SW 1271 (cell line): ENCODE measurements around the gene DRAXIN.

Source experiments
- DNase-seq, 2 experiments: peaks; one replicate each; lab custom pipeline; 2025; lab: John Stamatoyannopoulos, UW

Gene DRAXIN

GRCh38 chr1:11764115-11764514, 72.6 kb downstream of the DRAXIN start:
- no peak for DNase-seq

GRCh38 chr1:11764519-11764918, 73.0 kb downstream of the DRAXIN start:
- no peak for DNase-seq

- DNase-seq: no peak
These were observed 74.3 kb downstream of the DRAXIN start for GRCh38 chr1:11765661-11766428.

- no peak for DNase-seq
These were observed 74.9 kb downstream of the DRAXIN start for GRCh38 chr1:11766429-11766776.

GRCh38 chr1:11767922-11768704, 76.6 kb downstream of the DRAXIN start:
- DNase-seq: no peak

DNA sequence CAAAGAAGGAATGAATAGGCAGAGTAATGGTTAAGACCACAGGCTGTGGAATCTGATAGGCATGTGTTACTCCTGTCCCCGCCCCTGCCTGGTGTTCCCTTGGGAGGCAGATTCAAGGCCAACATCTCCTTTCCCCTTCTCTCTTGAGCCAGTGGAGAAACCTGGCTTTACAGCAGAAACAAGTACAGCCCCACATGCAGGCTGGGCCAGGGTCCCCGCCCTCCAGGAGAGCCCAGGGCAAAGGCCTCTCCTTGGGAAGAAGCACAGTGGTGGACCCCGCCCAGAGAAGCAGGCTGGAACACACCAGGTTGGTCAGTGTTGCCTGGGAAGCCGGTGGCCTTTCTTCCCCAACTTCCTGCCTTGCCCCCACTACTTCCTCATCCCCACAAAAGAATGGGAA, 77.3 kb downstream of the DRAXIN start:
- DNase-seq: no peak

DNA sequence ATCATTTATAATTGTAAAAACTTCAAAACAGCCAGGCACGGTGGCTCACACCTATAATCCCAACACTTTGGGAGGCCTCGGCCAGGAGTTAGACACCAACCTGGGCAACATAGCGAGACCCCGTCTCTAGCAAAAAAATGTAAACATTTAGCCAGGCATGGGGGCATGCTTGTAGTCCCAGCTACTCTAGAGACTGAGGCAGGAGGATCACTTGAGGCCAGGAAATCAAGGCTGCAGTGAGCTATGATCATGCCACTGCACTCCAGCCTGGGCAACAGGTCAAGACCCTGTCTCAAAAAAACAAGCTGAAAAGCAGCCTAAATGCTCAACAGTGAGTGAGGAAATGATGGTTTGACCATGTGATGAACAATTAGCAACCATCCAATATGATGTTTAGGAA, 77.8 kb downstream of the DRAXIN start:
- no peak for DNase-seq

DNA sequence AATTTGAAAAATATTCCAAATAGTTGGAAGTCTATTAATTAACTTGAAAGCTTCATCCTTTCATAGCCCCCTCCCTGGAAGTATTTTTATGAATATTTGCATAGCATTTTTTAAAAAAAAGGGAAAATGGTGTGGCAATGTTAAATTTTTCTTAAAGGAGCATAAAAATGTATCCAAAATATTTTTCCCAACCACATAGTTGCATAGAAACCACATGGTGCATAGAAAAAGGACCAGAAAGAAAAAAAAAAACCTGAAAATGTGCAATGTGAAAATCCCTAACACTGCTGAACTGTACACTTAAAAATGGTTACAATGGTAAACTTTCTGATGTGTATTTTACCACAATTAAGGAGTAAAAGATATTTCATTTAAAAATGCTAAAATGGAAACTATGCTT, 78.5 kb downstream of the DRAXIN start:
- no peak for DNase-seq

DNA sequence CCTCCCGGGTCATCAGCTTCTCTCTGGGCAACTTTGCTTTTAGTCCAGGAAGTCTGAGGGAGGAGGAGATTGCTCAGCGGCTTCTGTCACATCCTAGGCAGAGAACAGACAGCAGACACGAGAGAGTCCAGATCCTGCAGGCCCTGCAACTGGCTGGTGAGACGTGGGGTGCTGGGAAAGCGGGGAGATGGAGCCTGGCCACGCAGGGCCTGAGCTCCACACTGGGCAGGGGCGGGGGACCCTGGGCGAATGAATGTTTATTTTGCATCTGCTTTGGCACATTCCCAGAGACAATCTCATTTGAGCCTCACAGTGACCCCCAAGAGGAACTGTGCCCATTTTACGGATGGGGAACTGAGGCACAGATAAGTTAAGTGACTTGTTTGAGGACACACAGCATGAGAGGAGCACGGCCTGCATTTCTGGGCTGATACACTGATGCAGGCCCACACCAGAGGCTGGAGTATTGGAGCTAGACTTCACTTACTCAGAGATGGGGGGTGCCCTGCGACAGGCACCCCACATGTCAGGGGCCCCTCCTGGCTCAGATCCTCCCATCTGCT, 80.1 kb downstream of the DRAXIN start:
- no peak for DNase-seq

- DNase-seq: no peak
These were observed 80.9 kb downstream of the DRAXIN start for GRCh38 chr1:11772458-11772857.

DNA sequence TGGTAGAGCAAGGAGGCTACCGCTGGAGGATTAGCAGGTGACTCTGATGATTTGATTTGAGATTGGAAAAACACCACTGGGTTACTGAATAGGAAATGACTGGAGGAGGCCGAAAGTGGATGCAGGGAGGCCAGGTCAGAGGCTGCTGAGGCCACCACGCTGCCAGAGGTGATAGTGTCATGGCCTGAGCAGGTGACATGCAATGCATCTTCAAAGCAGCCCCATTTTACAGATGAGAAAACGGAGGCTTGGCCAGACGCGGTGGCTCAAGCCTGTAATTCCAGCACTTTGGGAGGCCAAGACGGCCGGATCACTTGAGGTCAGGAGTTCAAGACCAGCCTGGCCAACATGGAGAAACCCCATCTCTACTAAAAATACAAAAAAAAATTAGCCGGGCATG, 83.2 kb downstream of the DRAXIN start:
- no peak for DNase-seq
